Measurements from ENCODE around the gene LIPE.

LIPE gene

DNA sequence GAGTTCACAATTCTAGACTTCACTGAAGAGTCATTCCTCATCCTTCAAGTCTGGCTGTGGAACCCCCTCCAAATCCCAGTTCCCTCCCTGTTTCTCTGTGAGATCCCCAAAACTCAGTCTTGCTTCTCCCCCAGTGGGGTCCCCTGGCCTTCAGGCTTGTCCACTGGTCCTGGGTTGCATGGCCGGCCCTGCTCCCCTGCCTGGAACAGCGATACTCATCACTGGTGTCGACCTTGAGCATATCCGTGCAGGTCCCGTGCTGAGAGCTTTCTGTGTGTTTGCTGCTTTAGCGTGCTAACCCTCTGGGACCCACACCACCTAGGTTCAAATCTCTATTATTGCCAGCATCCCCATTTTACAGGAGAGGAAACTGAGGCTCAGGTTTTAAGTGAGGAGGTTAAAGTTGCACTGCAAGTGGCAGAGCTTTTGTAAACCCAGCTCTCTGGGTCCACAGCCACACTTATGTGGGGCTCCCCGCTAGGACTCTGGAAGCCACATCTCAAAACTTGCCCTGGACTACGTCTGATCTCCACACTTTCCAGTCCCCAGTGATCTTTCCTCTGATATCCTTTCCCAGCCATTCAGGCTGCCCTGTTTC, 15.5 kb downstream of the LIPE start:
- DNase-seq (ENCODE audit: low read depth, low spot score), result no peak

DNA sequence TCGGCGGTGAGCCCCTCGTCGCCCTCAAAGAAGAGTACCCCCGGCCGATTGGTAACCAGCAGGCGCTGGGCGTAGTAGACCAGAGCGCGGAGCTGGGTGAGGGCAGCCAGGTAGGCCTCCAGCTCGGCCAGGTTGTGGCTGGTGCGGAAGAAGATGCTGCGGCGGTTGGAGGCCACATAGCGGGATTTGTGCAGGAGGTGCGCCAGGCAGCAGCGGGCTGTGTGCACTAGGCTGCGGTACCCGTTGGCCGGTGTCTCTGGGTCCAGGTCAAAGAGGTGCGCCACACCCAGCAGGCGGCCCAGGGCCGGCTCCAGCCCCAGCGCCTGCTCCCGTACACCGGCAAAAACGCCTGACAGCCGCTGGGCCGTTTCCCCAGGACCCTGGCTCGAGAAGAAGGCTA, 16.8 kb downstream of the LIPE start:
- no peak for DNase-seq (ENCODE audit: low read depth, low spot score)

DNA sequence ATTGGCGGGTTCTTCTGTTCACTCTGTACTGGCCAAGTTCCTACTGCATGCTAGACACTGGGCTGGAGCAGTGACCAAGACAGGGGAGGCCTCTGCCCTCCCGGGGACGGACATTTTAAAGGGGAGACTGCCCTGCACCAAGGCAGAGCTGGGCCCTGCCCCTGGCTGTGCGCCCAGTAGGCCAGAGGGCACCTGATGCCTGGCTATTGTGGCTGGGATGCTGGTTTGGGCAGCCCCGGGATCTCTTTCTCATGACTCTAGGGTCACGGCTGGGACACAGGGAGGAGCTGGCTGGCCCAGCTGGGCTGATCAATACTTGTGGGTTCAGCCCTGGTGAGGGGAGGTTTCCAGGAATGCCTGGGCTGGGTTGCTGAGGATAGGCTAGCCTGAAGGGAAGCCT, 17.7 kb downstream of the LIPE start:
- no peak for DNase-seq (ENCODE audit: low read depth, low spot score)

DNA sequence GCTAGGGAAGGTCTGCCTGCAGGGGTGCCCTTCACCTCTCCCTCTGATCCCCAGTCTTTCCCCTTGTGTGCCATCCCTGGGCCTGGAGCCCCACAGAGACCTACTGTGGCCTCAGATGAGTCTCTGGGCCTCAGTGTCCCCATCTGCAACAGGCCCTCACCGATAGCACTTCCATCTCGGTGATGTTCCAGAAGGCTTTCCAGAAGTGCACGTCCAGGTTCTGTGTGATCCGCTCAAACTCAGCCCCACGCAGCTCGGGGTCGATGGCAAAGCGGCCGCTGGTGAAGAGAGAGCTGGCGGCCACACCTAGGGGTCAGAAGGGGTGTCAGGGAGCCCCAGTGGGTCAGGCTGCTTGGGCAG, 19.4 kb downstream of the LIPE start:
- DNase-seq (ENCODE audit: low read depth, low spot score), result no peak

DNA sequence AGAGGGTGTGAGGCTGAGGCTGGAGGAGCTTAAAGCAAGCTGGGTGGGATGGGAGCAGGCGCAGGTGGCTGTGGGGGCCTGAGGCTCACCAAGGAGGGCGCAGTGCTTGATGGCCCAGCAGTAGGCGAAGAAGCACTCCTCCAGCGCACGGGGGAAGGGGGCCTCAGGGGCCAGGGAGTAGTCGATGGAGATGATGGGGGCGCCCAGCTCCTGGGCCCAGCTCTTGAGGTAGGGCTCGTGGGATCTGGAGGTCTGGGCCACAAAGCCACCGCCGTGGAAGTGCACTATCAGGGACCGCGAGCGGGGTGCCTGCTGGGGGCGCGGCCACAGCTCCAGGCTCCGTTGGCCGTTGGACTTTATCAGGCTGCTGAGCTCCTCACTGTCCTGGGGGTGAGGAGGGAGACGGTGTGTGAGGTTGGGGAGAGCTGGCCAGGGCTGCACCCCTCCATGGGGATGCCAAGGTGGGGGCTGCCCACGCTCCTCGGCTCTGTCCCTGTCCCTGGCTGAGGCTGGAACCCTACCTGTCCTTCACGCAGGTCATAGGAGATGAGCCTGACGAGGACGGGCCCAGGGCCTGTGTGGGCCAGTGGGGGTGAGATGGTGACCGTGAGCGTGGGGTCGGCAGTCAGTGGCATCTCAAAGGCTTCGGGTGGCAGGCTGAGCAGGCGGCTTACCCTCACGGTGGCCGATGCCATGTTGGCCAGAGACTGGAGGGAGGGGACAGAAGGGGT, 19.9 kb downstream of the LIPE start:
- no peak for DNase-seq (ENCODE audit: low read depth, low spot score)

DNA sequence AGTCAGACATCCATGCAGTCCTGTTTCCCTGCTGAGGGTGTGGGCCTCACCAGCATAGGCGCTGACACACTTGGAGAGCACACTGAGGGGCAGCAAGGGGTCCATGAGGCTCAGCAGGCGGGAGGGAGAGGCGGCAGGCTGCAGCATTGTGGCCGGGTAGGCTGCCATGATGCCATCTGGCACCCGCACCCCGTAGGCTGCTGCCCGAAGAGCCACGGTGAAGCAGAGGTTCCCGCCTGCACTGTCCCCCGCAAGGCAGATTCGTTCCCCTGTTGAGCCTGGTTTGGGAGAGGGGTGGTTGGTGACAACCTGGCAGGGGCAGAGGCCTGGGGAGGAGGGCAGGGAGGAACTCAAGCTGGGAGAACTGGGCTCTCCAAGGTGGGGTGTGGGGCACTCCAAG, 21.1 kb downstream of the LIPE start:
- no peak for DNase-seq (ENCODE audit: low read depth, low spot score)

DNA sequence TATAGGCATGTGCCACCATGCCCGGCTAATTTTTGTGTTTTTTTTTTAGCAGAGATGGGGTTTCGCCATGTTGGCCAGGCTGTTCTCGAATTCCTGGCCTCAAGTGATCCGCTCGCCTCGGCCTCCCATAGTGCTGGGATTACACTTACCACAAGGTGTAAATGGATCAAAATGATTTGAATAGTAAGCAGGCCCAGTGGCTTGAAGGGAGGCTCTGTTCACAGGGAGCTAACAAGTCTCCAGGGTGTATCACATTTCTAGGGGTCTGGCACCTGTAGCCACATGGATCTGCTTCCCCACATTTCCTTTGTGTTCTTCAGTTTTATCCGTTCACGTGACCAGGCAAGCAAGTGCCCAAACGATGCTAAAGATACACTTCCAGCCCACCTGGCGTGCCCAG, 23.6 kb downstream of the LIPE start:
- DNase-seq (ENCODE audit: low read depth, low spot score), result no peak

DNA sequence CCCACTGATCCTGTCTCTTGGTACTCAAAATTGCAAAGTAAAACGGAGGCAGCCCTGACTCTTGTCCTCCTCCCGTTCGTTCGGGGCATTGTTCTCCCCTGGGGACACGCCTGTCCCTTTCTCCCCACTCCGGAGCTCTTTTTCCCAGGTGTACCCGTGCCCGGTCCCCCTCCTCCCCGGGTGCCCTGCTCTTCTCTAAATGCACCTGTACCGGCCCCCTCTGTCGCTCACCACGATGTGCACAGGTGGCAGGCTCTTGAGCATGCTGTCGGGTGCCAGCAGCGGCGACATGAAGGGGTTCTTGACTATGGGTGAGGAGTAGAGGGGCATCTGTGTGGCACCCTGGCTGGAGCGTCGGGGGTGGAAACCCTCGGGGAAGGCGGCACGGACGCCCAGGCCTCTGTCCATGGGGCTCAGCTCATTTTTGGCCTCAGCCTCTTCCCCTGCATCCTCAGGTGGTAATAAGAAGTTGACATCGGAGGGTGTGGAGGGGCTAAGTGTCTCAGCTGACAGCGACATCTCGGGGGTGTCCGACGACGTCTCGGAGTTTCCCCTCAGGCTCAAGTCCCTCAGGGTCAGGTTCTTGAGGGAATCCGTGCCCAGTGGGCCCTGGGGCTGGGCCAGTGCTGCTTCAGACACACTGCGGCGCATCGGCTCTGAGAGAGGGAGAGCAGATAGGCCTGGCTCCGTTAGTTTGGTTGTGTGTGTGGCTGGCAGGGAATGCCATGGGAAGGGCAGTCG, 24.6 kb downstream of the LIPE start:
- DNase-seq (ENCODE audit: low read depth, low spot score), result no peak

DNA sequence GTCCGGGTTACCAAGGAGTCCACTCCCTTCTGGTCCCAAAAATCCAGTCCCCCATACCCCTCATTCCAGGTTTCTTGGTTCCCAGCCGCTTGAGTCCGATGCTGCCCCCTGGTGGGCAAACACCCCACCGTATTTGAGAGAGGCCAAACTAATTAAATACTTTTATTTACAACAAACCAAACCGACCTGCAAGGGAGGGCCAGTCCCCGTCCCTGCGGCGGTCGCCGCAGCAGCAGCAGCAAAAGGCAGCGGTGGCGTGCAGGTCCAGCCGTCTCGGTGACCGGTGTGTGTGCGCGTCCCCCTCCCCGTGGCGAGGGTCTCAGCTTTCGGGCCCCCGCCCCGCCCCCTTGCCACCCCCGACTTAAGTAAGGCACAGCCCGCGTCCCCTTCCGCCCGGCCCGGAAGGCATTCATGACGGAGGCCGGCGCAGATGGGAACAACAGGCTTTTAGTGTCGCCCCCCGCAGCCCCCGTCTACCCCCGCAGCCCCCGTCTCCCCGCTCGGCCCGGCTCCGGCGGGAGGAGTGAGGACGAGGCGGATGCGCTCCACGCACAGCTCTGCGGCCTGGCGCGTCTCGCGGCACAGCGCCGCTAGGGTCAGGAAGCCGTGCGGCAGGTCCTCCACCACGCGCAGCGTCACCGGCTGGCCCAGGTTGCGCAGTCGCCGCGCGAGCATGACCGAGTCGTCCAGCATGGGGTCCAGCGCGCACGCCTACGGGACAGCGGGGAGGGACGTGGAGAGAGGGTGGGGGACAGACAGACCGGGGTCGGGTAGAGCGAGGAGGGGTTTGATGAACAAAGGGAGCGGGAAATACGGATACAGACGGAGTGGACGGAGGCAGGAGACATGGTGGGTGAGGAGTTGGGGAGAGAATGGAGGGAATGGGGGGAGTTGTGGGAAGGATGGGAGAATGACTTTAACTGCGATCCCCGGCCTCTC, 25.6 kb downstream of the LIPE start:
- peak; percentile 55 for DNase-seq (ENCODE audit: low read depth, low spot score)

DNA sequence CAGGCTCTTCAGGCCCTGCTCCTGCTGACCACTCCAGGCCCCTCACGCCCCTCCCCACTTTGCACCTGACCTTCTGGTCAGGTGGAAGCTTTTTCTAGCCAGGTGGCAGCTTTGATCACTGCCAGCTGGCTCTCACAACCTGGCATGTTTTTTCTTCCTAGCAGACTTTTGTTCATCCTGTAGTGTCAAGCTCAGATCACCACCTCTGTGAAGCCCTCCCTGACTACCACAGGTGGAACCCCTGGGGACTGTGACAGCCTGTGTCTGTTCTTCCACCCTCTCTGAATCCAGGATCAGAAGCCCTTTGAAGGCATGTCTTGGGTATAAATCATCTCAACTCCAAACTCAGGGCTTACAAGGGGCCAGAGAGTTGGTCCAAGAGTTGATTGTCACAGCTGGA, 26.8 kb downstream of the LIPE start:
- DNase-seq (ENCODE audit: low read depth, low spot score), result no peak

DNA sequence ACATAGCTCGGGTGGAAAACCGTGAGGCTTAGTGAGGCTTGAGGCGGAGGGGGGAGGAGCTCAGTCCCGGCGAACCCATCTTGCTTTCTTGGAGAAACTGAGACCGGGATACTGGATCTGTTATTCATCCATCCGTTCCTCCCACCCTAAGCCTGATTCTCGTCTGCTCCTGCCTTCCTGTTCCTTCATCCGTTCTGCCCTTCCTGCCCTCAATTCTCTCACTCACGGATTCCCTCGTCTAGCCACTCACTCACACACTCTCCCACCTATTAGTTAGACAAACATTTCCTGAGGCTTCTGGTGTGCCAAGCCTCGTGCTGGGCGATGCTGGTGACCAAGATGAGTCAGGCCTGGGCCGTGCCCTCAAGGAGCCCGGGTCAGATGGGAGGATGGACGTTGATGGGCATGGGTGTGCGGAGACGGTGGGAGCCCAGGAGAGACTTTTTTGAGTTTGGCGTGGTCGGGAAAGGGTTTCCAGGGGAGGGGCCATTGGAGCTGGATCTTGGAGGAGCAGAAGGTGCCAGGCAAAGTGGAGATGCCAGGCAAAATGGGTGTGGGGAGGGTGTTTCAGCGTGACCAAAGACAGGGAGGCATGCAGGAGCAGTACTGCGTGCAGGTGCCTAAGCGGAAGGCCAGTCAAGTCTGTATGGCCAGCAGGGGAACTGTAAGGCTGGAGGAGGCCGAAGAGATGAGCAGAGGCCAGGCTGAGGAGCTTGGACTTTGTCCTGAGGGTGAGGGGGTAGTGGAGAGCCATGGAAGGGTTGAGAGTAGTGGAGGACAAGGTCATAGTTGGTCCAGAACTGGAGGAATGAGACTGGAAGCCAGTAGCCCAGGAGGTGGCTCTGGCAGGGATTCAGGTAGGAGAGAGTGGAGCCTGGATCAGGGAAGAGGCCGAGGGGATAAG, 29.7 kb downstream of the LIPE start:
- no peak for DNase-seq (ENCODE audit: low read depth, low spot score)

DNA sequence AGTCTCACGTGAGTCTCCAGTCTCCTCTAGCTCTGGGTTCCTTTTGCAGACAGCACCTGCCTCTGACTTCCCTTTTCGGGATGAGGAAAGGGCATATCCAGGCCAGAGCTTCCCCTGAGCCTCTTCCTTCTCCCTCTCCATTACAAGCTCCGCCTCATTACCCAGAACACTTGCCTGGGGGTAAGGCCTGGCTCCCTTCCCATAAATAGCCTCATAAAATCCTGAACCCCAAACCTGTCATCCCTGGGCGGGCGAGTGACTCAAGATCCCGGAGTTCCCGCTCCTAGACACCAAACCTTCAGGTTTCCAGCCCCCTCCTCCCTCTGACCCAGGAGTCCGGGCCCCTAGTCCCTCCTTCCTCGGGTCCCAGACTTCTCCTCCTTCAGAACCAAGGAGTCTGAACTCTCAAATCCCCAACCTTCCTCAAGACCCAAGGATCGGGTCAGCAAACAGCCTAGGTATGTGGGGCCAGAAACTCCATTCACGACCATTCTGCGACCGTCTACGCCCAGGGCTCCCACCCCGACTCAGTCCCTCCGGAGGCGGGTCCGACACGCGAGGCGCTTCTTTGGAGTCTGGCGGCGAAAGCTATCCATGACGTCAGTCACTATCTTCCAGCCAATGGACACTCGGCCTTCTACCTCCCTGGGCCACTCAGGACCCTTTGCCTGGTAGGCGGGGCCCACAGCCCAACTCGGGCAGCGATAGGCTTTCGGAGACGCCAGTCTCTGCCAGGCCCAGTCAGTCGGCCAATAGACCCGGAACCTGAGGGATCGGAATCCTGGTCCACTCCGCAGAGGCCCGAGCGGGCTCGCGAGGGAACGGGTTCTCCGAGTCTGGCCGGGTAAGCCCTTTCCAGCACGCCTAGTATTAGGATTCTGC, 30.6 kb downstream of the LIPE start:
- DNase-seq (ENCODE audit: low read depth, low spot score), result peak; percentile 83

DNA sequence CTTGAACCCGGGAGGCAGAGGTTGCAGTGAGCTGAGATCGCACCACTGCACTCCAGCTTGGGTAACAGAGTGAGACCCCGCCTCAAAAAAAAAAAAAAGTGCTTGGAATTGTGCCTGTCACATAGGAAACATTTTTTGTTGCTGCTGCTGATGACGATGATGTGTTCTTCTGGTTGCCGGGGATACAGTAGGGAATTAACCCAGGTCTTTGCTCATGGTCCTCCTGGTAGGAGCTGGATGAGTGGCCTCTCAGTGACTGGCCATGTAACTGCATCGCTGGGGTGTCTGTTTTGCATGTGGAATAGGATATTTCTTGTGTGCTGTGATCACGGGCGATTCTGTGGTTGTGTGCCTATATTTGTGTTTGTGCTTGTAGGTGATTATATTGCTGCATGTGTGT, 32.4 kb downstream of the LIPE start:
- no peak for DNase-seq (ENCODE audit: low read depth, low spot score)

DNA sequence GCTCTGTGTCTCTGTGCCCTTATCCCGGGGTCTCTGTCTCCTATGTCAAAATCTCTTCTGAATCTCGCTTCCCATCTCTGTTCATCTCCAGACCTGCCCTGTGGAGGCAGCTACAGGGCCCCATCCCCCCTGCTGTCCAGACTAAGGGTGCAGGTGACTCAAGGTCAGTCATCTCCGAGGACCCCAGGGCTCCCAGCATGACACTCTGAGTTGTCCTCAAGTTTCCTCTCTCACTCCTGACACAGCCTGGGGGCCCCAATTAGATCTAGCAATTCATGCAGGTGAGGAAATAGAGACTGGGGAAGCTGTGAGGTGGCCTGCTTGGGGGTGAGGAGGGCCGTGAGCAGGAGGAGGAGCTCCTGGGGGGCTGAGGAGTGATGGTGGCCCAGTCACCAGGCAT, 35.0 kb downstream of the LIPE start:
- no peak for DNase-seq (ENCODE audit: low read depth, low spot score)

DNA sequence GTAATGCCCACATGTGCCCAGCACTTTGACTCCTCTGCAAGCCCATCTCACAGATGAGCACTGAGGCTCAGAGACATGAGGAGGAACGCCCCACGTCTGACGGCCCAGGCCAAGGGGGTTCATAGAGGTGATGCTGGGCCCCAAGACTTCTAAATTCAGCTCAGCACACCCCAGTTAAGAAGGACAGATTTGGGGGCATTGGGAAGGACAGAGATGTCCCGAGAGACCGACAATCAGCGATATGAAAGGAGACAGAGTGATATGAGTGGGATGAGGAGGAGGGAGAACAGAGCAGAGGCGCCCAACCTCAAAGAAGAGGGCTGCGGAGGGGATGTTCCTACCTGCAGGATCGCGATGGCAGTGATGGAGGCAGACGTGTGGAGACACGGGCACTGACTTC, 37.3 kb downstream of the LIPE start, which contains the start of gene CNFN:
CNFN (minus strand) TSS at position 399 of the 400 bp plus-strand sequence. CDS start 1,260 bp downstream, outside the sequence.
- no peak for DNase-seq (ENCODE audit: low read depth, low spot score)

DNA sequence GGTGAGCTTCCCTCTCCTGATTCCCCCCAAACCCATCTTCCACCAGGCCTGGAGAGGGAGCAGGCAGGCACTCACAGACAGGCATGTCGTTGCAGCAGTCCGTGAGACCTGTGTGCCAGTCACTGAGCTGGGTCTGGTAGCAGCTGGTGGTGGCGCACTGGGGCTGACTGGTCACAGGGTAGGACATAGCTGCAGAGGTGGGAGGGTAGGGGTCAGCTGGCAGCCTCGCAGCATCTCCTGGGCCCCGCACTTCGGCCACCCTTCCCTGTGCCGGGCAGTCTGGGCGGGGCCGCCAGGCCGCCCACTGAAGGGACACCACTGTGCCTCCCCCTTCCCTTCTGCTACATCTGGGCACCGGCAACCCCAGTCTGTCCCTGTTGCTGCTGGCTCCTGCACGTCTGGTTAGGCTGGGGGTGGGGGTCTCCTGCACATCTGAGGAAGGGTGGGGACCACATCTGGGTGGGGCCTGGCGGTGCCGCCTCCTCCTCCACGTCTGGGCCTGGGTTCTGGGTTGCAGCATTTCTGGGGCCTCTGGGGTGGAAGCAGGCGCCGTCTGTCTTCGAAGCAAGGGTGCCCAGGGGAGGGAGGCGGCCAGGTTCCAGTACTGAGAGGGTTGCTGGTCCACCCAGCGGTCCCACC, 38.2 kb downstream of the LIPE start:
- no peak for DNase-seq (ENCODE audit: low read depth, low spot score)

DNA sequence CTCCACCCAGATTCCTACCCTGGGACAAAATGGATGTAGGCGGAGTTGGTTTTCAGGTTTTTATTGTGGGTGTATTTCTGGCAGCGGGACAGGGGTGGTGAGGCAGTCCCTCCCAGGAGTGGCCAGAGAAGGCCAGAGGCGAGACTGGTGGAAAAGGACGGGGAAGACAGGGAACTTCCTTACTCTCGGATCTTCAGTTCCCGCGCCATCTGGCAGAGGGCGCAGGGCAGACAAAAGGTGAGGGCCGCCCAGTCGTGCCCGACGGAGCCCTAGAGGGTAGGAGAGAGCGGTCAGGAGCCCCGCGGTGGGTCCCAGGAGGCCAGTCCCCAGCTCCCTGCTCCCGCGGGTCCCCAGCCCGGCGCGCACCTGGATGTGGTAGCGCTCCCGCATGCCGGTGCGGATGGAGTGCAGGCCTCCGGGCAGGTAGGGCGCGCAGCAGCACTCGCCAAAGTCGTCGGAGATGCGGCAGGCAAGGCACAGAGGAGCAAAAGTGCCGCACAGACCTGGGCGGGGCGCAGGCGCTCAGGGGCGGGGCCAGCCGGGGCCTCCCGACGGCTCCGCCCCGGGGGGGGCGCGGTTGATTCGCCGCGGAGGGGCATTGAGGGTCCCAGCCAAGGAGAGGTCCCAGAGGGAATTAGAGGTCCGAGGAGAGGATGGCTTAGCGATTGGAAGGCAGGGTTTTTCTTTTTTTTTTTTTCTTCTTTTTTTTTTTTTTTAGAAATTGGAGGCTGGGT, 40.0 kb downstream of the LIPE start:
- peak; percentile 13 for DNase-seq (ENCODE audit: low read depth, low spot score)

DNA sequence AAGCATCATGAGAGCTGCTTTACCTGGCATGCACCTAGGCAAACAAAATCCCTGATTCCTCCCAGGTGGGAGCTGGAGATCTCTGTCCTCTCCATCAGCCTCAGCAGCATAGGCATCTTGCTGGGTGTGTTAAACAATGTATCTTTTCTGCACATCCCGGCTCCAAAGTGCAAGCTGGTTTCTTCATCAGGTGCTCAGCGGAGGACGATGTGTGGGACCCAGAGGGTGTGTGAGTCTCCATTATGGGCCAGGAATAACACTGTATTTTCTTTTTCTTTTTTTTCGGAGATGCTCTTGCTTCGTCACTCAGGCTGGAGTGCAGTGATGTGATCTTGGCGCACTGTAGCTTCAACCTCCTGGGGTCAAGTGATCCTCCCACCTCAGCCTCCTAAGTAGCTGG, 47.0 kb downstream of the LIPE start:
- DNase-seq (ENCODE audit: low read depth, low spot score), result no peak

Data from activated CD4-positive, CD25-positive, alpha-beta regulatory T cell treated with anti-CD3 and anti-CD28 coated beads, Interleukin-2, amount 50 U/mL, for 16 hours (primary cell).